HG03575 (cell line): Measurements from ENCODE around the gene CCSER1.
A peak's percentile ranks its signal among the peaks of the same experiment; 100 is the strongest.
"Not testable (repeated sequence)": the region's sequence is repeated elsewhere in the genome, so short reads cannot be mapped to it uniquely, and the experiment has no call there.

Experiments
- ATAC-seq: cut with Tn5 transposase; IDR thresholded peaks from one replicate; pipeline ENCODE4 v1.9.1; 2021; ENCODE audit not compliant: unreplicated experiment, insufficient number of reproducible peaks, low FRiP score; ENCODE audit errors: extremely low read depth

CCSER1 gene

DNA sequence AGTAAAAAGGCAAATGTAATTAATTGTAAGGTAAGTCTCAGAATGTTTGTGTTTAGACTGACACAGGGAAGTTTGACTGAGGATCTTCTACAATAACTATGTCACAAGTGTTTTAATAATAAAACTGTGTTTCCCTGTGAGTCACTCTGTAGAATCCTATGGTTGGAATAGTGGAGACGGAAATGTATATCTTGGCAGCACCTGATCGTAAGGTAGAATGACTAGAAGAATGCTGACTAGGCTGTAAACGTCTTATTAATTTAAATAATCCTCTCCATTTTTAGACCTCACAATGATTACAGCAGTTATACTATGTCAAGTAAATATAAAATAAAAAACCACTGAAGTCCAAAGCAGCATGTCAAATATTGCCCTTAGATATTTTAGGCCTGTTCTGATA is 266.0 kb downstream of the CCSER1 start:
- ATAC-seq: no peak

DNA sequence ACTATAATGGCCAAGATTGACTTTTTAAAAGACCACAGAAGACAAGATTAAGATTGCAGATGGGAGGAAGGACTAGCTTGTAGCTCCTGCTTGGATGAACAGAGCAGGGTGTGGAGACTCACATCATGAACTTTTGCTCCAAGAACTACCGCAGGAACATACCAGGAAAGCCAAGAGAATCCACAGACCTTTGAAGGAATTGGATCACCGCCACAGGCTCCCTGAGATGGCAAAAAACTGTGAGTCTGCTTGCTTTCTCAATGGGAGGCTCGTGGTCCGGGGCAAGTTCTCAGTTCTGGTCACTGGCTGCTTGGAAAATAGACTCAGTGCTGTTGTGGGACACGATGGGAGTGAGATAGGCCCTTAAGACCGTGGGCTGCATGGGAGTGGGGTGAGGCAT is 276.6 kb downstream of the CCSER1 start:
- ATAC-seq: no peak

DNA sequence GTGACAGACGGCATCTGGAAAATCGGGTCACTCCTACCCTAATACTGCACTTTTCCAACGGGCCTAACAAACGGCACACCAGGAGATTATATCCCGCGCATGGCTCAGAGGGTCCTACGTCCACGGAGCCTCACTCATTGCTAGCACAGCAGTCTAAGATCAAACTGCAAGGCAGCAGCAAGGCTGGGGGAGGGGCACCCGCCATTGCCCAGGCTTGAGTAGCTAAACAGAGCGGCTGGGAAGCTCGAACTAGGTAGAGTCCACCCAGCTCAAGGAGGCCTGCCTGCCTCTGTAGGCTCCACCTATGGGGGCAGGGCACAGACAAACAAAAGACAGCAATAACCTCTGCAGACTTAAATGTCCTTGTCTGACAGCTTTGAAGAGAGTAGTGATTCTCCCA is 280.7 kb downstream of the CCSER1 start:
- ATAC-seq: not testable (repeated sequence)

DNA sequence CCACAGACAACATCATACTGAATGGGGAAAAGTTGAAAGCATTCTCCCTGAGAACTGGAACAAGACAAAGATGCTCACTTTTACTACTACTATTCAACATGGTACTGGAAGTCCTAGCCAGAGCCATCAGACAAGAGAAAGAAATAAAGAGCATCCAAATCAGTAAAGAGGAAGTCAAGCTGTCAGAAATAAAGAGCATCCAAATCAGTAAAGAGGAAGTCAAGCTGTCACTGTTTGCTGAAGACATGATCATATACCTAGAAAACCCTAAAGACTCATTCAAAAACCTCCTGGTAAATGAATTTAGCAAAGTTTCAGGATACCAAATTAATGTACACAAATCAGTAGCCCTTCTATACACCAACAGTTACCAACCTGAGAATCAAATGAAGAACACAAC is 285.6 kb downstream of the CCSER1 start:
- not testable (repeated sequence) for ATAC-seq

DNA sequence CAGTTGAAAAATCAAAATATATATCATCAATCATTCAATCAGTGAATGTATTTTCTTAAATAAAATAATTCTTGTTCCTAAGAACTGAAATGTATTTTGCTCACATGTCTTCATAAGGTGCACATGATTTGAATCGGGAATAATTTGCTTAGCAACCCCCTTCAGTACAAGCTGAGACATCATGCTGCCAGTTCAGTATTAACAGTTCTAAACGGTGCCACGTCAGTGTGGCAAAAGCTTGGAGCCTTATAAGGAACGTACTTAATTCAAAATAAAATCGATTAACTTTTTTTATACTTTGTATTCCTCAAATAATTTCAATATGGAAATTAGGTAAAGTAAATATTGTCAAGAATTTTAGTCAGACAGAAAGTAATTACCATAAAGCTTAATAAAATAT is 287.9 kb downstream of the CCSER1 start:
- no peak for ATAC-seq

DNA sequence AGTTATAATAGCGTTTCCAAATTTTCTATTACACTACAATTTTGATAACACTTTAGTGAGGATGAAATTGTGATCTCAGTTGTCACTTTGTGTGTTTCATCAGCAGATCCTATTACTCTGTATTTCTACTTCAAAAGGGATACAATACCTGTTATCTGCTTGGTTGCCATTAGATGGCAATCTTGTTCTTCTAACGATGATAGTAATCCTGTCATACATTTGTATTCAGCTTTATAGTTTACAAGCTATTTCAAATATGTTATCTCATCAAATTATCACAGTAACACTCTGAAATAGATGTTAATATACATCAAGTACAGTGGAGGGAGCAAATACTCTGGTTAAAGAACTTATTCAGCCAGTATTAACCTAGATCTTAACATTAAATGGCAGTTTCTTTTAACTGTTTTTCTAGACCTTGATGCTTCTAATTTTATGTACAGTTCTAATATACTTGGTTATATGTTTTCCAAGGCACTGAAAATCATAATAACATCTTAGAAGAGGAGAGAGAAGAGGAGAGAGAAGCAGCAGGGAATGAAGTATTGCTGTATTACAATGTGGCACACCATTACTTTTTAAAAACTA is 292.0 kb downstream of the CCSER1 start:
- ATAC-seq: peak; percentile 69

DNA sequence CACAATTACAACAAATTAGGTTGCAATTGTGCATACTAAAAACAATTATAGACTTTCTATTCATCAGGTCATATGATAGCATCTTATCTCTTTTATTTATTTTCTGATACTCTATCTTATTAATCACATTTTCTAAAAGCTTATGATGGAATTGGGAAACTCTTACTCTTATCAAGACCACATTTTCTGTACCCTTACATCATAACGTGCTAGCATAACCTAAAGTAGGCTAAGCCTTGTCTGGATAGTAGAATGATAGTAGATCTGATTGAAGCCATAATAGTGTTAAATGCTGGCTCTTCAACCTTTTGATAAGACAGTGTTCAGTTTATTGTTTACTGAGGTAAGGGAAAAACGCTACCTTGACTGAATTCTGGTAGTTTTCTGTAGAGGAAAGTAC is 294.0 kb downstream of the CCSER1 start:
- ATAC-seq: no peak

DNA sequence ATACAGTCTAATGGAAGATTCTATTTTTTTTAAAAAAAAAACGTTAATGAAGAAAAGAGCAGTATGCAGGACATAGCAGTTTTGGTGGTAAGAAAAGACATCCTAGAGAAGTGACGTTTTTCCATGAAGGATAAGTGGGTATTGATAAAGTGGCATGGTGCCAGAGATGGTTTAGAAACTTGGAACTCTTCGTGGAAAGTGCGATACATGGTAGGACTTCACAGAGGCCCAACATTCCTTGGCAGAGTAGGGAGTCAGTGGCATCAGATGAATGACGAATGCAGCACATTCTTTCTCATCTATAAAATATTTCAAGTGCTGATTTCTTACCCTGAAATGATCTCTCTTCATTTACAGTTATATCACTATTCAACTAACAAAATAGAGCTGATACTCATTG is 298.7 kb downstream of the CCSER1 start:
- no peak for ATAC-seq

DNA sequence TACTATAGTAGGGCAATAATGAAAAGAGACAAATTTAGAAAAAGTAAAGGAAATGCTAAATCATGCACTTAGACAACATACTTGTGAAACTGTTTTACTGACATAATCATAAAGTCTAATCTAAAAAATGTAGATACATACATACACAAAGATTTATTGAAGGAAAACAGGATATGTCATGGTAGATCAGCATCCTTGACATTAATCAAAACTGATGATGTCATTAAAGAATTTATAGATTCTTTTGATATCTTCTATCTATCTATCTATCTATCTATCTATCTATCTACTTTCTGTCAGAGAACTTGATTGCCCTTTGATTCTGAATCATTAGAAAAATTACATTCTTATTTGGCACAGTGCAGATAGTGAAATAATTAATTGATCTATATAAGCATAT is 311.3 kb downstream of the CCSER1 start:
- ATAC-seq: no peak

DNA sequence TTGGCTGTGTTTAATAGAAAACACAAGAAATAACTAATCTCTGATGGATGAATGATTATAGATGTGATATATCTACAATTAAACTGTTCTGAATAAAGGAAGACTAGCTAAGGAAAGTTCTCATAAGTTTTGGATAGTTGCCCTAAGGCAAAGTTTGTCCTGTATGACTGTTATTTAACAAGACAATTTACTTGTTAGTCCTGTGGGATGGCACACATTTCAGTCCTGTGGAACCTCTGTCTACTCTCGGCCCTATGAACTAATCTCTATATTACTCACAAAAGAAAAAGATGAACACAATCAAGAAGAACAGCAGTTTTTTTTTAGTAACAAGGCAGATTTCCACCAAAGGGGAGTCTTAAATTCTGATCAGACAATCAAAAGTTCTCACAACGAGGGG is 314.6 kb downstream of the CCSER1 start:
- ATAC-seq: no peak

DNA sequence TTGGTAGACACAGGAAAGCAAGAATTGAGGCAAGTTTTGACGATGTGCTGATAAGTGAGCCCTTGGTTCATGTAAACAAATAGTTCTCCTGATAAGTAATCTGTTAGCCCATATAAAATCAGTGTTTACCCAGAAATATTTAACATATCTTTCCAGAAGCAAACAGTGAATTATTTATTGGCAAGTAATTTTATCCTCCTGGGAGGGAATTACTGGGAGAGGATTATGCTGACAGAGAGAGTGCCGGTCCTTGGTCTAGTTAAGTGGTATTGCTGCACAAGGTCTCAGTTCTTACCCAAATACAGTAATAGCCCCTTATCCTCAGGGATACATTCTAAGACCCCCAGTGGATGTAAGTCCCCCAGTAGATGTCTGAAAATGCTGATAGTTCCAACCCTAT is 315.4 kb downstream of the CCSER1 start:
- ATAC-seq: no peak

DNA sequence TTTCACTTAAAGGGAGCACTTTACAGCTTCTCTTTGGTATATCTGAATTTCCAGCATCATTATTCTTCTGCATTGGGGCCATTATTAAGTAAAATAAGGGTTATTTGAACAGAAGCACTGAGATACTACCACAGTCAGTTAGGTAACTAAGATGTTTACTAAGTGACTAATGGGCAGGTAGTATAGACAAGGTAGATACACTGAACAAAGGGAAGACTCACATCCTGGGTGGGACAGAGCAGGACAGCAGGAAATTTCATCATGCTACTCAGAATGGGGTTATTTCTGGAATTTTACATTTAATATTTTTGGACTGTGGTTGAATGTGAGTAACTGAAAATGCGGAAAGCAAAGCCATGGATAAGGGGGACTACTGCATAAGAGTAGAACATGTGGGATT is 316.0 kb downstream of the CCSER1 start:
- ATAC-seq: no peak

DNA sequence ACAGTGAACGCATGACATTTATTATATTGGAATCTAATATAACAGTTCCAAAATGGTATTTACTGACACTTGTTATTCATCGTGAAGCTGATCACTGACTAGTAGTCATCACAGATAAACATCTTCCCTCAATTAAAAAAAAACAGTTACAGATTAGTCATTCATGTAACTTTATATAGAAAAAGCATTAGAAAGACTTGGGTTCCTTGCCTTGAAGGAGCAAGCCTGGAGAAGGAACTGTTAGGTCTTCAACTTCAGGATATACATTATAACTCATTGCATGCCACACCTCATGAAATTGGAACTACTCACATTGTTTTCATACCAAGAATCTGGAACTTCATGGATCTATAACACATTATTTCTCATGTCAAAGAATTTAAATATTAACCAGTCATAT is 317.7 kb downstream of the CCSER1 start:
- ATAC-seq: no peak

DNA sequence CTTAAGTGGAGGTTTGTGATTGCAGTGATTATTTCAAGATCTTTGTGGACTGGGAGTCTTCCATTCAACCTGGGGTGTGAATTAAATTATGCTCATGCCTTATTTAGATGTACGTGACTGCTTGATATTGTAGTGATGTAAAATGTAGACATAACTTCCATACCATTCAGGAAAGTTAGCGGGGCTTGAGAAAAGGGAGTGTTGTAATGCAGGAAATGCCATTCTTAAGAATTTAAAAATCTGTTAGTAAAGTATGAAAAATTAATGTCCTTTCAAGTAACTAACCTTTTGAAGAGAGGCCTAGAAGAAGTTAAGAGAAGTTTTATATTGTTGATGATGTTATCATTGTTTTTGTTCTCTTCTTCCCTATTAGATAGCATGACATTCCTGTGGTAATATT is 318.2 kb downstream of the CCSER1 start:
- ATAC-seq: no peak

DNA sequence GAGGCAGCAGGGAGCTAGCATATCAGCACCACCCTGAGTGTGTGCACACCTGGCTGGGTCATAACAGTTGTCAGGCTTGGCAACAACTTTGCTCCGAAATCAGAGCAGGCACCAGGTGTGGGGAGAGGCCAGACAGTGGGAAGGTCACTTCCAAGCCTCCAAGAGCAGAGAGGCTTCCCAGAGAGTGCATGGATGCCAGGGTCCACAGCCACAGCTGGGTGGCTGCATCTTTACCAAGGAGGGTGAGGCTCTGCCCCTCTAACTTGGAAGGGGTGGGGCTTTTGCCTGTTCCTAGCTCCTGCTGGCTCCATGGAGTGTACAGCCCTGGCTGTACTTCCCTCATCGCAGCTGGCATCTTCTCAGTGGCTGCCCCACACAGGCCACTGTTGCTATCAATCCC is 322.4 kb downstream of the CCSER1 start:
- no peak for ATAC-seq

DNA sequence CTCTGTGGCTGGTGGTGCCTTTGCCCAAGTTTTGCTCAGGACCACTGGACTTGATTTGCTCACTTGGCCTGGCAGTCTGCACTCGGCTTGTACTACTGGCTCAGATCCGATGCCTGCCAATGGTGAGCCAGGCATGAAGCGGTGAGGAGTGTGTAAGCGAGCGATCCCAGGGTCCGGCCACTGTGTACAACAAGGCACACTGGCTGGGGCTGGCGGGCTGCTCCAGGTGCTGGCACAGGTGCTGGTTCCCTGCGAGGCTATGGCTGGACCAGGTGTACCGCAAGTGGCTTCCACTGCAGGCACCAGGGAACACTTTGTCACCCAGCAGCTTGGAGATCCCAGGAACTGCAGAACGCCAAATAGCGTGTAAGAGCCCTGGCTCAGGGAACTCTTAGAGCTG is 329.7 kb downstream of the CCSER1 start:
- no peak for ATAC-seq

DNA sequence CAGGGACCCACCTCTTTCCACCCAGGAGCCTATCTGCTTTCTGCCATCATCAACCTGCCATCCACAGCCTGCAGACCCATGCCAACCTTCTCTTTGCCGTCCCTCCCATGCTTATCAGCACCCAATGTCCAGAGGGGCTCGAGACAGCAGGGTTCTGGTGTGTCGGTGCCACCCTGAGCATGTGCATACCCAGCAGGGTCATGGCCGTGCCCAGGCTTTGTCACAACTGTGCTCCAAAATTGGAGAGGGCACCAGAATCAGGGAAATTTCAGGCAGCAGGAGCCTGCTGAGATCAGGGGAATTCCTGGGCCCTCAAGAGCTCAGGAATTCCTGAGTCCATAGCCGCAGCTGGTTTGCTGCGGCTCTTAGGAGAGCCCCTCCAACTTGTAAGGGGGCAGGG is 330.6 kb downstream of the CCSER1 start:
- no peak for ATAC-seq

DNA sequence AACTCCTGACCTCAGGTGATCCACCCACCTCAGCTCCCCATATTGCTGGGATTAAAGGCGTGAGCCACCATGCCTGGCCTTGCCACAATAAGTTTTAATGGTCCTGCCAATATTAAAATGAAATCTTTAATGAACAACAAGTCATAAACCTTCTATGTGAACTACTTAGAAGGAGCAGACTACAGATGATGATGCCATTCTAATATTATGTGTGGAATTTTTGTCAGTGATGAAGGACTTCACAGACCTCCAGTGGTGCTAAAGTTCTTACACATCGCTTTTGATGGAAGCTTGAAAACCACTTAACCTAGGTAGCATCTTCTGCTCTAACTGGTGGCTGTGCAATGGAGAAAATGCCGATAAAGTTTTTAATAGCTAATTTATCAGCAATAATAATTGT is 331.4 kb downstream of the CCSER1 start:
- ATAC-seq: no peak

DNA sequence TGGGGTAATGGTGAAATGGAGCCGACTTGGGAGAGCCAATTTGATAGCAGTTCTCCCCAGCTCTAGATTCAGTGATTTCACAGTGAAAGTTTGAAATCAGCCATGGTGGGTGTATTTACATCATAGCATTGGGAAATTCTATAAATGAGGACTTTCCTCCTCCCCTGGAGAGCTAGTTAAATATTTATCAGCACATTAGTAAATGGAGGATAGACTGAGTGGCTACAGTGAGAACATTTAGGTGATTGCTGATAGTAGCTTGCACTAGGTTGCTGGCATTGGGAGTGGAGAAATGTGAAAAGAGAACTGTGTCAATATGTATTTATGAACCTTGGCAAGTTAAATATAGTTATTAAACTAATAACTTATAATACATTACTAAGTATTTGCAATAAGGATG is 347.3 kb downstream of the CCSER1 start:
- ATAC-seq: no peak

DNA sequence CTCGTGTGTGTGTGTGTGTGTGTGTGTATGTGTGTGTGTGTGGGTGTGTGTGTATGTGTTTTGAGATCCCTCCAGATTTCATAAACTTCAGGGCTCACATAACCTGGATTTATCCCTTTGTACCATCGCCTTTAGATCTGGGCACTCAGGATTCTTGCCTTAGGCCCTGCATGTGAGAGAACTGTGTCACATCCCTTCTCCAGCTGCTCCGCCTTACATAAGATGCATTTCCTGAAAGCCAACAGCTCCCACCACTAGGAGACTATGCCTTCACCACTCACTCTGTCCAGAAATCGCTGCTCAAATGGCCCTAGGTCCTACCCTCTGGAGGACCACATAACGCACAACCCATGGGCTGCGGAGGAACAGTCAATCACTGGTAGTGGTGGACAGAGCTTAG is 348.8 kb downstream of the CCSER1 start:
- no peak for ATAC-seq

DNA sequence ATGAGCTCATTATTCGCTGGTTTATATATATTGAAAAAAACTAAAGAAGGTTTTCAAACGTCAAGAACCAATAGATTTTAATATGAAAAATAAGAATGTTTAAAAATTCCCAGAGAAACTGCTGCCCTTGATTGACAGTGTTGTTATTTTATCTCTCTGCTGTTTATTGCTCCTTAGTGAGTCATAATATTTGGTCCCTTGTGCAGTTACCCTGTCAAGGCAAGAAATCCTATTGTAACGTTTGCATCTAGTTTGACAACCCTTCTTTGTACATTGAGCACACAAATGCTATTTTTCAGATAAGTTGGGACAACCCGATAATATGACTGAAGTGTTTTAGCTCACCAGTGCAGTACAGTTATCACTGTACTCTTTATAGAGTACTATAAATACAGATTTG is 349.4 kb downstream of the CCSER1 start:
- ATAC-seq: no peak

DNA sequence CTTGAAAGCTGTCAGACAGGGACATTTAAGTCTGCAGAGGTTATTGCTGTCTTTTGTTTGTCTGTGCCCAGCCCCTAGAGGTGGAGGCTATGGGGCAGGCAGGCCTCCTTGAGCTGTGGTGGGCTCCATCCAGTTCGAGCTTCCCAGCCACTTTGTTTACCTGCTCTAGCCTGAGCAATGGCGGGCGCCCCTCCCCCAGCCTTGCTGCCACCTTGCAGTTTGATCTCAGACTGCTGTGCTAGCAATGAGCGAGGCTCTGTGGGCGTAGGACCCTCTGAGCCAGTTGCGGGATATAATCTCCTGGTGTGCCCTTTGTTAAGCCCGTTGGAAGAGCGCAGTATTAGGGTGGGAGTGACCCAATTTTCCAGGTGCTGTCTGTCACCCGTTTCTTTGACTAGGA is 357.7 kb downstream of the CCSER1 start:
- not testable (repeated sequence) for ATAC-seq
